Medulla oblongata (tissue), 1 donor: ENCODE measurements around the gene COG1.

Experiments used
- DNase-seq: peaks from one replicate; pipeline ENCODE4 v3.0.0-alpha.2; 2015; ENCODE audit errors: extremely low spot score

Gene COG1

GRCh38 chr17:73199751-73200317 lies 7.0 kb downstream of the COG1 start:
- no peak for DNase-seq

GRCh38 chr17:73200476-73200875 lies 7.6 kb downstream of the COG1 start:
- no peak for DNase-seq

DNA sequence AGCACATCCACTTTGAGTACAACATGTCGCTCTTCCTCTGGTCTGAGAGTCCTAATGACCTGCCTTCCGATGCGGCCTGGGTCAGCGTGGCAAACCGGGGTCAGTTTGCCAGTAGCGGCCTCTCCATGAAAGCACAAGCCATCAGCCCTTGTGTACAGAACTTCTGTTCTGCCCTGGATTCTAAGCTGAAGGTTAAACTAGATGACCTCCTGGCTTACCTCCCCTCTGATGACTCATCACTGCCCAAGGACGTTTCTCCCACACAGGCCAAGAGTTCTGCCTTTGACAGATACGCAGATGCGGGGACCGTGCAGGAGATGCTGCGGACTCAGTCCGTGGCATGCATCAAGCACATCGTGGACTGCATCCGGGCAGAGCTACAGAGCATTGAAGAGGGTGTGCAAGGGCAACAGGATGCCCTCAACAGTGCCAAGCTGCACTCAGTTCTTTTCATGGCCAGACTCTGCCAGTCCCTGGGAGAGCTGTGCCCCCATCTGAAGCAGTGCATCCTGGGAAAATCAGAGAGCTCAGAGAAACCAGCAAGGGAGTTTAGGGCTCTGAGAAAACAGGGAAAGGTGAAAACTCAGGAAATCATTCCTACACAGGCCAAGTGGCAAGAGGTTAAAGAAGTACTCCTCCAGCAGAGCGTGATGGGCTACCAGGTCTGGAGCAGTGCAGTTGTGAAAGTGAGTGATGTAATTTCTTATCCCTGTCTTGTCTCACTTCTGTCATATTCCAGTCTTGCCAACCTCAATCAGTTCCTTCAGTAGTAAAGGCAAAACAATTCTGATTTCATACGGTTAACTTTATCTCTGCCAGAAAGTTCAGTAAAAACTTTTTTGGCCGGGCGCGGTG lies 8.6 kb downstream of the COG1 start:
- DNase-seq = no peak

- no peak for DNase-seq
Measured at GRCh38 chr17:73203135-73203787, 10.4 kb downstream of the COG1 start.

DNA sequence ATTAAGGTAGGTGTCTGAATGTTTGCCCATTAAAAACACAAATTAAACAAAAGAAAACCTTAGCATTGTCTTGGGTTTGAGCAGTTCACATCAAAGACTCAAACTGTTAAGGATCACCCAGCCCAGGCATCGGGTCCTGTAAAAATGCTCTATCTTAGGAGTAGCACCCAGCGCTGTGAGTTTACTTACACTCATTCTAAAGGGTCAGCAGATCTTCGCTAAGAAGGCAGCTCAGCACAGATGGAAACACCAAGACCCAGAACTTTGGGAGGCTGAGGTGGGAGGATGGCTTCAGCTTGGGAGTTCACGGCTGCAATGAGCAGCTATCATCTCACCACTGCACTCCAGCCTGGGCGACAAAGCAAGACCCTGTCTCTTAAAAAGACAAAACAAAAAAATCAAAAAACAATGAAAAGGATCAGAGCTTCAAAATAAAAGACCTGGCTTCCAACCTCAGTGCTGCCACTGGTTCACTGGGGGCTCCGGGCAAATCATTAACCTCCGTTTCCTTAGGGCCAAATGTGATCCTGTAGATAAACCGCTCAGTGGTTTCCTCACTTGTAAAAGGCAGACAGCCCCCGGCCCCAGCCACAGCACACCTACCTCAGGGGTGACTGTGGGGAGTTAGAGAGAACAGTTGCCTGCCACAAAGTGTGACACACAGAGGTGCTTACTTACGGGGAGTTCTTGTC lies 11.1 kb downstream of the COG1 start:
- no peak for DNase-seq

- no peak for DNase-seq
Measured at GRCh38 chr17:73205459-73205961, 12.7 kb downstream of the COG1 start.

GRCh38 chr17:73208139-73208827 lies 15.4 kb downstream of the COG1 start:
- DNase-seq = no peak

- DNase-seq = no peak
Measured at GRCh38 chr17:73209436-73209835, 16.6 kb downstream of the COG1 start.

DNA sequence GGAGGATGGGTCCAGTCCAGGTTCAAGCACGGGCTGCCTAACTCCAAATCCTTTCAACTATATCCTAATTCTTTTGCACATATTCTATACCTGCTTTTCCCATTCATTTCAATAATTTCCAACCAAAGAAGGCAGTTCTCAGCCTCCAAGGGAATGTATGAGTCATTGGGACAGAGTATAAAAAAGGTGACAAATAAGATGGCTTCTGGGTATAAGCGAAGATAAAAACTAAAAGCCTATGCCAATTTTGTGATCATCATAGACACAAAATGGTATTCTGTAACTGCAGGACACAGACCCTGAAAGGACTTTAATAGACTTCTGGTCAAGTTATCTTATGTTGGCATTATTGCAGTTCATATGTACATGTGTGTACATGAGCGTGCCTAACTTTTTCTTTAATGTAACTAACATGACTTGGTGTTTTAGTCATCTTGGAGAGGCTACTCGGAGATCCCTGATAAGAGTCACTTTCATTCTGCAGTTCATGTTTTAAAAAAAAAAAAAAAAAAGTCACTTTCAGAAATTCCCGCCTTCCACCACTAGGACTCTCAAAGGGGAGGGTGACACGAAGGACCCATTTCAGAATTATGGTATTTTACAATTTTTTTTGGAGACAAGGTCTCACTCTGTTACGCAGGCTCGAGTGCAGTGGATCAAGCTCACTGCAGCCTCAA lies 17.3 kb downstream of the COG1 start:
- no peak for DNase-seq

DNA sequence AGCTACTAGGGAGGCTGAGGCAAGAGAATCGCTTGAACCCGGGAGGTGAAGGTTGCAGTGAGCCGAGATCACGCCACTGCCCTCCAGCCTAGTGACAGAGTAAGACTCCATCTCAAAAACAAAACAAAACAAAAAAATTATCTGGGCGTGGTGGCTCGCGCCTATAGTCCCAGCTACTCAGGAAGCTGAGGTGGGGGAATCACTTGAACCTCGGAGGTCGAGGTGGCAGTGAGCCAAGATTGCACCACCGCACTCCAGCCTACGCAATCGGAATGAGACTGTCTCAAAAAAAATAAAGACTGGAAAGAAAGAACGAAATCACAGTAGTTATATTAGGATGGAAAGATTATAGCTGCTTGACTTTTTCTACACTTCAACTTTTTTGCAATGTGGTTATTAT lies 18.9 kb downstream of the COG1 start:
- DNase-seq = no peak

DNA sequence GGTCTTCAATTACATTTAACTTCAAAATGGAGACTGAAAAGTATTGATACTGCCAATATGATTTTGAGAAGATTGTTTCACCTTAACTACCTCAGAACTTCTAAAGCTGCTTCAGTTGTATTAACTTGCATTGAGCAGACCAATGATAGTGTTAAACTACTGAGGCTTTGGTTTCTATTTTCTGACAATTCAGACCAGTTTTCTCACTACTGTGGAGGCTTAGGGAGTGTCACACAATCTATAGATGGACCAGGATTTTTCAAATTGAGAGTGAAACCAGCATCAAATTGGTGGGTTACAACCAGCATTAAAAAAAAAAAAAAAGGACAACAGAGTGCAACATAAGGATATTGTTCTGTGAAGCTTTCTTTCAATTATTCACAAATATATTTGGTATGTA lies 21.2 kb downstream of the COG1 start:
- DNase-seq = no peak

GRCh38 chr17:73214851-73215250 lies 22.0 kb downstream of the COG1 start:
- DNase-seq = peak; percentile 39

- DNase-seq = no peak
Measured at GRCh38 chr17:73215447-73215846, 22.6 kb downstream of the COG1 start.

DNA sequence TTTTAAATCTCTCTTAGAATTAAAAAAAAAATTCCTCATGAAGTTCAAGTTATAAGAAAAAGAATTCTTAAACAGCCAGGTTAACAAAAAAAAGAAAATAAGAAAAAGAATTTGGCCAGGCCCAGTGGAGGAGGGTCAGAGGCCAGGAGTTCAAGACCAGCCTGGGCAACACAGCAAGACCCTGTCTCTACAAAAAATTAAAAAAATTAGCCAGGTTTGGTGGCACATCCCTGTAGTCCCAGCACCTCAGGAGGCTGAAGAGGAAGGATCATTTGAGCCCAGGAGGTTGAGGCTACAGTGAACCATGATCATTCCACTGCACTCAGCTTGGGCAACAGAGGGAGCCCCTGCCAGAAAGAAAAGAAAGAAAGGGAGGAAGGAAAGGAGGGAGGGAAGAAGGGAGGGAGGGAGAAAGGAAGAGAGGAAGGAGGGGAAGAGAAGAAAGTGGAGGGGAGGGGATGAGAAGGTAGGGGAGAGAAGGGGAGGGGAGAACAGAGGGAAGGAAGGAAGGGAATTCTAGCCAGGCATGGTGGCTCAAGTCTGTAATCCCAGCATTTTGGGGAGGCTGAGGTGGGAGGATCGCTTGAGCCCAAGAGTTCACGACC lies 30.9 kb downstream of the COG1 start:
- DNase-seq = no peak

- no peak for DNase-seq
Measured at GRCh38 chr17:73224237-73224636, 31.4 kb downstream of the COG1 start.

DNA sequence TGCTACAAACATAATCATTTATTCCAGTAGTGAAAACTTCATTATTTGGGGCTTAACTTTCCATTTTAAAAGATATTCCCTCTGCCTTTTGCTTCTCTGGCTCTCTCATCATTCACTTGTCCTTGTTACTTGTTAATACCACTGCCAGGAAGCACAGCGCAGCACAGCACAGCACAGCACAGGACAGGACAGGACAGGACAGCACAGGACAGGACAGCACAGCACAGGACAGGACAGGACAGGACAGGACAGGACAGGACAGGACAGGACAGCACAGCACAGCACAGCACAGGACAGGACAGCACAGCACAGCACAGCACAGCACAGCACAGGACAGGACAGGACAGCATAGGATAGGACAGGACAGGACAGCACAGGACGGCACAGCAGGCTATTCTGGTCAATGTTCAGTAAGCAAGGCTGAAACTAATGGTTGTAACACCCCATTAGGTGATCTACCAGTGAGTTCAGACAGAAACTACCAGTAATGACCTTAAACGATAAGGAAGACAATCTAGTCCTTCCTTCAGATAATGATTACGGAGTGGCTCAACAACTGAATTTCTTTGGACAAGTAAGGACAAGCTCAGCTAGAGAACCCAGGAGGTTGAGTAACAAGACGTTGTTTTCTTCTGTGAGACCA lies 31.9 kb downstream of the COG1 start:
- no peak for DNase-seq

- no peak for DNase-seq
Measured at GRCh38 chr17:73226556-73227172, 33.8 kb downstream of the COG1 start.

- DNase-seq = no peak
Measured at GRCh38 chr17:73227379-73227778, 34.5 kb downstream of the COG1 start.

DNA sequence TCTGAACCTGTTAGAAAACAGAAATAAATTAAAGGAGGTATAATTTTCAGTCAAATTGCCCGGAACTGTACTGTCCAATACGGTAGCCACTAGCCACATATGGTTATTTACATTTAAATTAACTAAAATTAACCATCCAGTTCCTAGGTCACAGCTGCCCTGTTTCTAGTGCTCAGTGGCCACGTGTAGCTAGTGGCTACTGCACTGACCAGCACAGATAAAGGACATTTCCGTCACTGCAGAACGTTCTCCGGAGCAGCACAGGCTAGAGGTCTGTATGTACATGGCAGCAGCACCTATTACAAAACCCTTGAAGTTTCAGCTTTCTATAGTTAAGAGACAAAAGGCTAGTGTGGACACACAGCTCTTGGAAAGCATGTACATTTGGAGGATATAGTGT lies 35.1 kb downstream of the COG1 start:
- no peak for DNase-seq
